HG03571 (cell line): ENCODE results near the gene REV3L.

Source experiments
- ATAC-seq: cut with Tn5 transposase; IDR thresholded peaks from one replicate; pipeline ENCODE4 v1.9.1; 2021; ENCODE audit not compliant: unreplicated experiment

The REV3L gene

GRCh38 chr6:111427341-111428116 lies 55.5 kb downstream of the REV3L start:
- ATAC-seq, result peak; percentile 59

- no peak for ATAC-seq
These were observed 58.8 kb downstream of the REV3L start for GRCh38 chr6:111423960-111424846.

- no peak for ATAC-seq
These were observed 59.9 kb downstream of the REV3L start for GRCh38 chr6:111423055-111423633.

- no peak for ATAC-seq
These were observed 63.9 kb downstream of the REV3L start for GRCh38 chr6:111418971-111419693.

- no peak for ATAC-seq
These were observed 65.1 kb downstream of the REV3L start for GRCh38 chr6:111417946-111418345.

- no peak for ATAC-seq
These were observed 65.8 kb downstream of the REV3L start for GRCh38 chr6:111417181-111417585.

- no peak for ATAC-seq
These were observed 66.5 kb downstream of the REV3L start for GRCh38 chr6:111416529-111416928.

- no peak for ATAC-seq
These were observed 68.6 kb downstream of the REV3L start for GRCh38 chr6:111414373-111414772.

- ATAC-seq, result peak; percentile 59
These were observed 70.9 kb downstream of the REV3L start for GRCh38 chr6:111411978-111412566.

GRCh38 chr6:111411046-111411445 lies 72.0 kb downstream of the REV3L start:
- no peak for ATAC-seq

- ATAC-seq, result no peak
These were observed 72.6 kb downstream of the REV3L start for GRCh38 chr6:111410371-111410770.

- no peak for ATAC-seq
These were observed 73.6 kb downstream of the REV3L start for GRCh38 chr6:111409430-111409829.

- ATAC-seq, result no peak
These were observed 75.3 kb downstream of the REV3L start for GRCh38 chr6:111407686-111408085.

- ATAC-seq, result peak; percentile 99
These were observed 76.8 kb downstream of the REV3L start for GRCh38 chr6:111406200-111406721.

GRCh38 chr6:111403388-111403787 lies 79.6 kb downstream of the REV3L start:
- ATAC-seq, result no peak

- ATAC-seq, result no peak
These were observed 83.4 kb downstream of the REV3L start for GRCh38 chr6:111399626-111400025.

- no peak for ATAC-seq
These were observed 94.3 kb downstream of the REV3L start for GRCh38 chr6:111388681-111389080.

GRCh38 chr6:111382476-111383294 lies 100.3 kb downstream of the REV3L start:
- no peak for ATAC-seq

GRCh38 chr6:111381728-111382127 lies 101.3 kb downstream of the REV3L start:
- ATAC-seq, result no peak

GRCh38 chr6:111381123-111381522 lies 101.9 kb downstream of the REV3L start:
- no peak for ATAC-seq
